Vagina (tissue), 2 donors: ENCODE results near the gene PGR. TPM values are rescaled to one million over a fixed set of nuclear protein-coding genes. Genes with fewer than 3 reads are reported as not detected.
A peak's percentile ranks its signal among the peaks of the same experiment; 100 is the strongest.

Source experiments
- DNase-seq, 2 donors: peaks; one replicate each; pipeline ENCODE4 v3.0.0-alpha.2; 2017; ENCODE audit errors: extremely low spot score in 2 of 2
- H3K27ac ChIP-seq: fragments of 200-600 bp; sonication (generic); one replicate; pipeline ENCODE4 v1.5.1; 2019
- H3K27me3 ChIP-seq: fragments of 200-600 bp; sonication (generic); one replicate; pipeline ENCODE4 v1.5.1; 2019
- H3K36me3 ChIP-seq, 2 donors: fragments of 200-600 bp; sonication (generic); one replicate each; pipeline ENCODE4 v1.5.1; 2017 to 2019
- H3K4me1 ChIP-seq: fragments of 200-600 bp; sonication (generic); one replicate; pipeline ENCODE4 v1.5.1; 2019
- H3K4me3 ChIP-seq, 2 donors: fragments of 200-600 bp; sonication (generic); 1 replicate in 1 of 2; 2 replicates in 1 of 2; pipeline ENCODE4 v1.5.1; 2016 to 2019
- H3K9me3 ChIP-seq: fragments of 200-600 bp; sonication (generic); one replicate; pipeline ENCODE4 v1.5.1; 2019
- CTCF ChIP-seq, 3 experiments: fragments of 450-650 bp in 2 of 3; fragments of 200-600 bp in 1 of 3; sonication (generic) in 1 of 3; IDR thresholded peaks; one replicate each; pipeline ENCODE4 v1.5.1; 2017 to 2019; ENCODE audit warnings: antibody characterized with exemption in 3 of 3, mild to moderate bottlenecking in 2 of 3, moderate library complexity in 2 of 3
- POLR2A ChIP-seq, 2 donors: fragments of 450-650 bp; IDR thresholded peaks; one replicate each; pipeline ENCODE4 v1.6.1; 2017; ENCODE audit warnings: antibody characterized with exemption in 2 of 2, mild to moderate bottlenecking in 2 of 2, moderate library complexity in 2 of 2
- POLR2AphosphoS5 ChIP-seq, 2 donors: sonication (generic); formaldehyde crosslinking; IDR thresholded peaks; one replicate each; pipeline ENCODE4 v1.9.0; 2017; ENCODE audit warnings: antibody characterized with exemption in 2 of 2, mild to moderate bottlenecking in 2 of 2, low read depth in 1 of 2; ENCODE audit not compliant: insufficient read depth in 1 of 2
- intact Hi-C: fragments of 100-400 bp; cut with DNase I; formaldehyde crosslinking; loops from one replicate; pipeline ENCODE4 v1.15.1; 2023
- total RNA-seq: library from RNA; depleted of rRNA; stranded (reverse); fragments of >200 nt; gene quantifications from one replicate; pipeline ENCODE4 v1.2.3, GENCODE V29; 2016

The PGR gene
- total RNA-seq, 1 donor from 2014 or later: 34.4 TPM

DNA sequence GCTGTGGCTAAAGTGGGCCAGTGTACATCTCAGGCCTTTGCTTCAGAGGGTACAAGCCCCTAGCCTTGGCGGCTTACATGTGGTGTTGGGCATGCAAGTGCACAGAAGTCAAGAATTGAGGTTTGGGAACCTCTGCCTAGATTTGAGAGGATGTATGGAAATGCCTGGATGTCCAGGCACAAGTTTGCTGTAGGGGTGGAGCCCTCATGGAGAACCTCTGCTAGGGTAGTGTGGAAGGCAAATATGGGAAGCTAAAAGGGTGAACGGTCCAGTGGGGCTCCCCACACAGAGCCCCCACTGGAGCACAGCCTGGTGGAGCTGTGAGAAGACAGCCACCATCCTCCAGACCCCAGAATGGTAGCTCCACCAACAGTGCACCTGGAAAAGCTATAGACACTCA is 28.5 kb upstream of the PGR start:
- Histone ChIP-seq H3K36me3 (no peaks in the 10 kb centered on the region), H3K4me1 (no peaks in the 10 kb centered on the region), H3K4me3 (no peak overlapping the region), H3K27ac (no peak overlapping the region), H3K9me3 (no peaks in the 10 kb centered on the region), H3K27me3 (no peaks in the 10 kb centered on the region)
- intact Hi-C loops: no loop called here
- DNase-seq: no peak
- TF ChIP-seq POLR2A (IDR thresholded peaks at IDR 0.05) (no peak), POLR2AphosphoS5 (IDR thresholded peaks at IDR 0.05; ENCODE audit: insufficient read depth in 1 of 2, low read depth in 1 of 2) (no peak), CTCF (IDR thresholded peaks at IDR 0.05) (no peak)

DNA sequence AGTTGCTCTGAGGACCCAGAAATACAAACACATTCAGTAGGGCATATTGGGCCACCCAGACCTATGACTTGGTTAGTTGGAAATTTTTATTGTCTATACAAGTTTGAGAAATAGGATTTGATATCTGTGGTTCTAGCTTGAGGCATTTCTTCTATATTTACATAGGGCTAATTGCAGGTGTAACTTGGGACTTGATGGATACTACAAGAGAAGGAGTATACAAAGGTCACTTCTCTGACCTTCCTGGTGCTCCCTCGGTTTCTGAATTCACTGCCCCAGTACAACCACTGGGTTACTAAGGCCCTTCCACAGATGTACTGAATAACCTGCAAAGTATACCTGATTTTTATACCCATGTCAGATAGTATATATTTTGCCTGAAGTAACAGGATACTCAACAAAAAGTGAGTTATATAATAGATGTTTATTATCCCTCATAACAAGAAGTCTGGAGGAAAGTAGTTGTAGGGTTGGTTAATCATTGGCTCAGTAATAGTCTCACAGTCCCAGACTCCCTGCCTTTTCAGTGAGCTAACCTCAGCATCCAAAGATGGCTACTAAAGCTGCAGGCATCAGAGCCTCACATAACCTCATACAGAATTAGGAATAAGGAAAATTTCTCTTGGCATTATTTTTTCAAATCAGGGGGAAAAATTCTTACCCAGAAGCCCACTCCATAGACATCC is 8.8 kb upstream of the PGR start:
- Histone ChIP-seq H3K4me1 (no peaks in the 10 kb centered on the region), H3K36me3 (no peaks in the 10 kb centered on the region), H3K9me3 (no peaks in the 10 kb centered on the region), H3K27me3 (no peaks in the 10 kb centered on the region), H3K27ac (no peak overlapping the region), H3K4me3 (no peak overlapping the region)
- intact Hi-C loops: no loop called here
- DNase-seq: no peak
- no peak for TF ChIP-seq CTCF (IDR thresholded peaks at IDR 0.05)
- no peak for TF ChIP-seq POLR2AphosphoS5 (IDR thresholded peaks at IDR 0.05; ENCODE audit: insufficient read depth in 1 of 2, low read depth in 1 of 2)
- no peak for TF ChIP-seq POLR2A (IDR thresholded peaks at IDR 0.05)

DNA sequence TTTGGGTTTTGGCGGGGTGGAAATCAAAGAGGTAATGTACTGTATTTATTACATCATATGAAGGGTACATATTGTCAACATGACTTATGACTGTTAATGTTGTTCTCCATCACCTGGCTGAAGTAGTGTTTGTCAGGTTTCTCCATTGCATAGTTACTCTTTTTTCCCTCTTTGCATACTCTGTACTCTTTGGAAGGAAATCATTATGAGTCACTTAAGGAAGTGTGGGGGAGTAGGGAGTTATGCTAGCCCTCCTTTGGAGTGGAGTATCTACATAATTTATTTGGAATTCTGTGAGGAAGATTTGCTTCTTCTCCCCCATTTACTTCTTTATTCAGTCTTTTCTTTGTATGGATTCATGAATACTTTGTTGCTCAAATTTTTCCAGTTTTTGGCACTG is 3.6 kb upstream of the PGR start:
- no peaks in the 10 kb centered on the region for H3K4me1 ChIP-seq
- no peaks in the 10 kb centered on the region for H3K36me3 ChIP-seq
- TF ChIP-seq POLR2AphosphoS5 (IDR thresholded peaks at IDR 0.05; ENCODE audit: insufficient read depth in 1 of 2, low read depth in 1 of 2) (no peak), POLR2A (IDR thresholded peaks at IDR 0.05) (no peak), CTCF (IDR thresholded peaks at IDR 0.05) (no peak)

DNA sequence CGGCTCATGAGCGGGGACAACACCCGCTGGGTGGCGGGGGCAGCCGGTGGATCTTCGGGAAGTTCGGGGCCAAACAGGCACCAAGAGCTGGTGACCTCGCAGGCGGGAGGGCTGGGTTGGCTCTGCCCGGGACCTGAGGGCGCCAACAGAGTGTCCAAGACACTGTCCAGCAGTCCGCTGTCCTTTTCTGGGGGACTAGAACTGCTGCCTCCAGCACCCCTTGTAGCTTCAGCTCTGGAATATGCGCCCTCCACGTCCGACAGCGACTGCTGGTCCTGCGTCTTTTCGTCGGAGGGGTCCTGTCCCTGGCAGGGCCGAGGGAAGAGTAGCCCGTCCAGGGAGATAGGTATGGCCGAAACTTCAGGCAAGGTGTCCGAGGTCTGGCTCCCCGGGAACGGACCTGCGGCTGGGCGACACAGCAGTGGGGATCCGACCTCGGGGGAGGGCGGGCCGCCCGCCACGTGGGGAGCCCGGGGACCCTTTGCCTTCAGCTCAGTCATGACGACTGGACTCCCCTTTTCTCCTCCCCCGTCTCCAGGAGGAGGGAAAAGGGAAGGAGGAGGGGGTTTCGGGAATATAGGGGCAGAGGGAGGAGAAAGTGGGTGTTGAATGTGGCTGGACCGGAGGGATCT is 926 bp downstream of the PGR start:
- Histone ChIP-seq H3K4me3 (peak overlapping the region; percentile 58 to 78), H3K9me3 (no peaks in the 10 kb centered on the region), H3K27me3 (no peaks in the 10 kb centered on the region), H3K4me1 (no peaks in the 10 kb centered on the region), H3K36me3 (no peaks in the 10 kb centered on the region), H3K27ac (peak overlapping the region; percentile 93)
- DNase-seq: no peak
- intact Hi-C loops: loop anchor here (10.0 kb wide), 1 partner anchor 444 kb away; the partner anchor contains the start of gene ARHGAP42
- no peak for TF ChIP-seq CTCF (IDR thresholded peaks at IDR 0.05)
- peak in 1 of 2 donors; percentile 85 for TF ChIP-seq POLR2AphosphoS5 (IDR thresholded peaks at IDR 0.05; ENCODE audit: insufficient read depth in 1 of 2, low read depth in 1 of 2)
- peak in 1 of 2 donors; percentile 26 for TF ChIP-seq POLR2A (IDR thresholded peaks at IDR 0.05)

More for the DNA sequence above, 3.6 kb upstream of the PGR start:
- DNase-seq: no peak
- Histone ChIP-seq H3K27ac (no peak overlapping the region), H3K9me3 (no peaks in the 10 kb centered on the region), H3K27me3 (no peaks in the 10 kb centered on the region), H3K4me3 (no peak overlapping the region)
- intact Hi-C loops: no loop called here
